ENCODE measurements around the gene AGGF1.

GRCh38 chr5:77031891-77032290, 1.7 kb downstream of the AGGF1 start:
- no peak for TF ChIP-seq CTCF (optimal IDR thresholded peaks at IDR 0.05 in 1 of 3, IDR thresholded peaks at IDR 0.05 in 1 of 3, conservative IDR thresholded peaks at IDR 0.05 in 1 of 3; ENCODE audit: extremely low read depth in 1 of 3, insufficient read depth in 2 of 3, low read length in 3 of 3)
- TF ChIP-seq EZH2 (IDR thresholded peaks at IDR 0.05; ENCODE audit: low read length): no peak
